Stomach (tissue), 4 donors: ENCODE results near the gene CELF2.

Experiments used
- CTCF ChIP-seq, 7 experiments: fragments of 450-650 bp in 4 of 7; fragments of 200-600 bp in 3 of 7; sonication (generic) in 3 of 7; IDR thresholded peaks; one replicate each; pipeline ENCODE4 v1.5.1; 2016 to 2019; ENCODE audit warnings: antibody characterized with exemption in 7 of 7, control low read depth in 2 of 7, mild to moderate bottlenecking in 1 of 7
- POLR2A ChIP-seq, 4 donors: fragments of 450-650 bp; IDR thresholded peaks; one replicate each; pipeline ENCODE4 v1.6.1; 2016; ENCODE audit warnings: antibody characterized with exemption in 4 of 4, control low read depth in 2 of 4, mild to moderate bottlenecking in 1 of 4, moderate library complexity in 1 of 4

- TF ChIP-seq POLR2A (IDR thresholded peaks at IDR 0.05) (no peak), CTCF (IDR thresholded peaks at IDR 0.05) (no peak)
Measured at GRCh38 chr10:11015446-11015934, 2.2 kb upstream of the CELF2 start.
